ENCODE results near the gene MAPK12. TPM values are rescaled to one million over a fixed set of nuclear protein-coding genes. Genes with fewer than 3 reads are reported as not detected.

Gene MAPK12
- polyA plus RNA-seq, 1 donor from 2014 or later: 36.7 TPM

DNA sequence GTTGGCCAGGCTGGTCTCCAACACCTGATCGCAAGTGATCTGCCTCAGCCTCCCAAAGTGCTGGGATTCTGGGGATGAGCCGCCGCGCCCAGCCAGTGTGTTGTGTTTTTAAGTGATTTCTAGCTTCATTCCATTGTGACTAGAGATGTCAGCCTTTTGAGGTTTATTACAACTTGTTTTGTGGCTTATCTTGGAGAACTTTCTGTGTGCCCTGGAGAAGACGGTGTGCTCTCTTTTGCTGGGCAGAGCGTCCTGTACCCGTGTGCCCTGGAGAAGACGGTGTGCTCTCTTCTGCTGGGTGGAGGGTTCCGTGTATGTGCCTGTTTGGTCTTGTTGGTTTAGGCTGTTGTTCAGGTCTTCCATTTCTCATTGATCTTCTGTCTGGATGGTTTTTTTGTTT, 48.2 kb downstream of the MAPK12 start:
- Histone ChIP-seq H4K20me1 (ENCODE audit: insufficient read depth) (no peaks in the 10 kb centered on the region), H2AFZ (ENCODE audit: low read depth, low read length) (no peak overlapping the region), H3K9me2 (ENCODE audit: insufficient read depth, low read length) (no peaks in the 10 kb centered on the region), H3K9me3 (ENCODE audit: low read length) (no peaks in the 10 kb centered on the region), H3K27ac (ENCODE audit: low read length) (no peak overlapping the region), H3K36me3 (ENCODE audit: insufficient read depth, low read length) (no peaks in the 10 kb centered on the region), H3K9ac (ENCODE audit: low read length) (no peak overlapping the region), H3K4me3 (ENCODE audit: low read length) (no peak overlapping the region), H3K79me2 (replicated peaks; ENCODE audit: insufficient read depth, low read length) (no peaks in the 10 kb centered on the region), H3K4me2 (ENCODE audit: low read length) (no peak overlapping the region), H3F3A (ENCODE audit: insufficient read depth, low read length, poor library complexity, severe bottlenecking) (no peaks in the 10 kb centered on the region), H3K27me3 (ENCODE audit: insufficient read depth, low read depth, low read length) (no peaks in the 10 kb centered on the region)
- TF ChIP-seq POLR2AphosphoS5 (IDR thresholded peaks at IDR 0.05) (no peak), EZH2 (IDR thresholded peaks at IDR 0.05; ENCODE audit: borderline replicate concordance, insufficient read depth, low read length, poor library complexity, severe bottlenecking) (no peak), SMC3 (conservative IDR thresholded peaks at IDR 0.05; ENCODE audit: poor library complexity) (no peak), MXI1 (conservative IDR thresholded peaks at IDR 0.05; ENCODE audit: poor library complexity, severe bottlenecking) (no peak), RAD21 (conservative IDR thresholded peaks at IDR 0.05) (no peak), TAF1 (IDR thresholded peaks at IDR 0.05; ENCODE audit: low read depth) (no peak), EP300 (conservative IDR thresholded peaks at IDR 0.05; ENCODE audit: poor library complexity, severe bottlenecking) (no peak)
- TF ChIP-seq, protein P1, sequence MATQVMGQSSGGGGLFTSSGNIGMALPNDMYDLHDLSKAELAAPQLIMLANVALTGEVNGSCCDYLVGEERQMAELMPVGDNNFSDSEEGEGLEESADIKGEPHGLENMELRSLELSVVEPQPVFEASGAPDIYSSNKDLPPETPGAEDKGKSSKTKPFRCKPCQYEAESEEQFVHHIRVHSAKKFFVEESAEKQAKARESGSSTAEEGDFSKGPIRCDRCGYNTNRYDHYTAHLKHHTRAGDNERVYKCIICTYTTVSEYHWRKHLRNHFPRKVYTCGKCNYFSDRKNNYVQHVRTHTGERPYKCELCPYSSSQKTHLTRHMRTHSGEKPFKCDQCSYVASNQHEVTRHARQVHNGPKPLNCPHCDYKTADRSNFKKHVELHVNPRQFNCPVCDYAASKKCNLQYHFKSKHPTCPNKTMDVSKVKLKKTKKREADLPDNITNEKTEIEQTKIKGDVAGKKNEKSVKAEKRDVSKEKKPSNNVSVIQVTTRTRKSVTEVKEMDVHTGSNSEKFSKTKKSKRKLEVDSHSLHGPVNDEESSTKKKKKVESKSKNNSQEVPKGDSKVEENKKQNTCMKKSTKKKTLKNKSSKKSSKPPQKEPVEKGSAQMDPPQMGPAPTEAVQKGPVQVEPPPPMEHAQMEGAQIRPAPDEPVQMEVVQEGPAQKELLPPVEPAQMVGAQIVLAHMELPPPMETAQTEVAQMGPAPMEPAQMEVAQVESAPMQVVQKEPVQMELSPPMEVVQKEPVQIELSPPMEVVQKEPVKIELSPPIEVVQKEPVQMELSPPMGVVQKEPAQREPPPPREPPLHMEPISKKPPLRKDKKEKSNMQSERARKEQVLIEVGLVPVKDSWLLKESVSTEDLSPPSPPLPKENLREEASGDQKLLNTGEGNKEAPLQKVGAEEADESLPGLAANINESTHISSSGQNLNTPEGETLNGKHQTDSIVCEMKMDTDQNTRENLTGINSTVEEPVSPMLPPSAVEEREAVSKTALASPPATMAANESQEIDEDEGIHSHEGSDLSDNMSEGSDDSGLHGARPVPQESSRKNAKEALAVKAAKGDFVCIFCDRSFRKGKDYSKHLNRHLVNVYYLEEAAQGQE (IDR thresholded peaks at IDR 0.05; ENCODE audit: borderline replicate concordance): no peak
- TF ChIP-seq, protein P2, sequence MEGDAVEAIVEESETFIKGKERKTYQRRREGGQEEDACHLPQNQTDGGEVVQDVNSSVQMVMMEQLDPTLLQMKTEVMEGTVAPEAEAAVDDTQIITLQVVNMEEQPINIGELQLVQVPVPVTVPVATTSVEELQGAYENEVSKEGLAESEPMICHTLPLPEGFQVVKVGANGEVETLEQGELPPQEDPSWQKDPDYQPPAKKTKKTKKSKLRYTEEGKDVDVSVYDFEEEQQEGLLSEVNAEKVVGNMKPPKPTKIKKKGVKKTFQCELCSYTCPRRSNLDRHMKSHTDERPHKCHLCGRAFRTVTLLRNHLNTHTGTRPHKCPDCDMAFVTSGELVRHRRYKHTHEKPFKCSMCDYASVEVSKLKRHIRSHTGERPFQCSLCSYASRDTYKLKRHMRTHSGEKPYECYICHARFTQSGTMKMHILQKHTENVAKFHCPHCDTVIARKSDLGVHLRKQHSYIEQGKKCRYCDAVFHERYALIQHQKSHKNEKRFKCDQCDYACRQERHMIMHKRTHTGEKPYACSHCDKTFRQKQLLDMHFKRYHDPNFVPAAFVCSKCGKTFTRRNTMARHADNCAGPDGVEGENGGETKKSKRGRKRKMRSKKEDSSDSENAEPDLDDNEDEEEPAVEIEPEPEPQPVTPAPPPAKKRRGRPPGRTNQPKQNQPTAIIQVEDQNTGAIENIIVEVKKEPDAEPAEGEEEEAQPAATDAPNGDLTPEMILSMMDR (IDR thresholded peaks at IDR 0.05; ENCODE audit: poor library complexity, severe bottlenecking): no peak

DNA sequence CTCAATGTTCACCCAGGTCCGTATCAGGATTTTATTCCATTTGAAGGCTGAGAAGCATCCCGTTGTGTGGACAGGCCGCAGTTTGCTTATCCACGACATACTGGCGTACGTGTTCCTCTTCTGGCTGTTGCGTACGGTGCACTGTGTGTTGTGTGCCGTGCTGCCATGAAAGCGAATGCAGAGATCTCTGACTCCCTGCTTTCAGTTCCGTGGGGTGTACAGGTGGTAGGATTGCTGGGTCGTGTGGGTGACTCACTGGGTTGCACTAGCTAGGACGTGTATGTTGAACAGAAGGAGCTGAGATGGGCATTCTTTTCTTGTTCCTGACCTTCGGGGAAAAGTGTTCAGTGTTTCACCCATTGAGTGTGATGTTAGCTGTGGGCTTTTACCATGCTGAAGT, 50.3 kb downstream of the MAPK12 start:
- Histone ChIP-seq H3K27me3 (ENCODE audit: insufficient read depth, low read depth, low read length) (no peaks in the 10 kb centered on the region), H3K9me3 (ENCODE audit: low read length) (no peaks in the 10 kb centered on the region), H3K27ac (ENCODE audit: low read length) (no peak overlapping the region), H3K4me3 (ENCODE audit: low read length) (no peak overlapping the region), H4K20me1 (ENCODE audit: insufficient read depth) (no peaks in the 10 kb centered on the region), H3F3A (ENCODE audit: insufficient read depth, low read length, poor library complexity, severe bottlenecking) (no peaks in the 10 kb centered on the region), H3K9ac (ENCODE audit: low read length) (no peak overlapping the region), H3K9me2 (ENCODE audit: insufficient read depth, low read length) (no peaks in the 10 kb centered on the region), H3K36me3 (ENCODE audit: insufficient read depth, low read length) (no peaks in the 10 kb centered on the region), H3K79me2 (replicated peaks; ENCODE audit: insufficient read depth, low read length) (no peaks in the 10 kb centered on the region), H3K4me2 (ENCODE audit: low read length) (no peak overlapping the region), H2AFZ (ENCODE audit: low read depth, low read length) (no peak overlapping the region)
- TF ChIP-seq, protein P2 (IDR thresholded peaks at IDR 0.05; ENCODE audit: poor library complexity, severe bottlenecking): no peak
- TF ChIP-seq SMC3 (conservative IDR thresholded peaks at IDR 0.05; ENCODE audit: poor library complexity) (no peak), POLR2AphosphoS5 (IDR thresholded peaks at IDR 0.05) (no peak), RAD21 (conservative IDR thresholded peaks at IDR 0.05) (no peak)
